Neural cell (in vitro differentiated cells): Measurements from ENCODE around the gene HOXC10.

Source experiments
- CTCF ChIP-seq: fragments of 450-650 bp; IDR thresholded peaks from 2 replicates; pipeline ENCODE4 v1.5.1; 2014; ENCODE audit warnings: antibody characterized with exemption, mild to moderate bottlenecking, moderate library complexity; ENCODE audit not compliant: poor library complexity, severe bottlenecking
- EP300 ChIP-seq: fragments of 450-650 bp; conservative IDR thresholded peaks from 2 replicates; pipeline ENCODE4 v1.6.1; 2014; ENCODE audit warnings: antibody characterized with exemption, mild to moderate bottlenecking, moderate library complexity; ENCODE audit not compliant: poor library complexity, severe bottlenecking
- EZH2 ChIP-seq: fragments of 200-600, 300-800 bp; shearing (Covaris generic), sonication (generic); IDR thresholded peaks from 2 replicates; pipeline ENCODE4 v1.6.1; 2014; ENCODE audit warnings: antibody characterized with exemption, low read length, borderline replicate concordance, mild to moderate bottlenecking; ENCODE audit not compliant: insufficient read depth, poor library complexity, severe bottlenecking
- MXI1 ChIP-seq: fragments of 450-650 bp; conservative IDR thresholded peaks from 2 replicates; pipeline ENCODE4 v1.6.1; 2014; ENCODE audit warnings: antibody characterized with exemption, mild to moderate bottlenecking; ENCODE audit not compliant: poor library complexity, severe bottlenecking
- POLR2AphosphoS5 ChIP-seq: IDR thresholded peaks from 2 replicates; pipeline ENCODE4 v1.6.1; 2012
- REST ChIP-seq: IDR thresholded peaks from 2 replicates; pipeline ENCODE4 v1.6.1; 2012; ENCODE audit warnings: borderline replicate concordance
- SMC3 ChIP-seq: fragments of 450-650 bp; conservative IDR thresholded peaks from 2 replicates; pipeline ENCODE4 v1.6.1; 2014; ENCODE audit warnings: antibody characterized with exemption, mild to moderate bottlenecking, moderate library complexity; ENCODE audit not compliant: poor library complexity
- TAF1 ChIP-seq: IDR thresholded peaks from 2 replicates; pipeline ENCODE4 v1.6.1; 2012; ENCODE audit warnings: low read depth

GRCh38 chr12:53990311-53991076 is 5.5 kb downstream of the HOXC10 start:
- TF ChIP-seq CTCF: no peak
- TF ChIP-seq EZH2: no peak
- TF ChIP-seq POLR2AphosphoS5: no peak
- no peak for TF ChIP-seq REST
- no peak for TF ChIP-seq SMC3
- no peak for TF ChIP-seq TAF1
- TF ChIP-seq EP300: no peak
- TF ChIP-seq MXI1: no peak
